GM21447 (cell line): ENCODE data around the gene KRTAP5-11.
"Not testable (repeated sequence)": the region's sequence is repeated elsewhere in the genome, so short reads cannot be mapped to it uniquely, and the experiment has no call there.

Experiments used
- ATAC-seq: cut with Tn5 transposase; IDR thresholded peaks from one replicate; pipeline ENCODE4 v1.9.1; 2021; ENCODE audit not compliant: unreplicated experiment

Gene KRTAP5-11

GRCh38 chr11:71557257-71557656 lies 25.4 kb downstream of the KRTAP5-11 start:
- no peak for ATAC-seq

- ATAC-seq = no peak
These were observed 26.7 kb downstream of the KRTAP5-11 start for GRCh38 chr11:71556018-71556417.

GRCh38 chr11:71555508-71555907 lies 27.2 kb downstream of the KRTAP5-11 start:
- no peak for ATAC-seq

GRCh38 chr11:71554996-71555395 lies 27.7 kb downstream of the KRTAP5-11 start:
- no peak for ATAC-seq

GRCh38 chr11:71551711-71552110 lies 31.0 kb downstream of the KRTAP5-11 start:
- no peak for ATAC-seq

- ATAC-seq = no peak
These were observed 33.9 kb downstream of the KRTAP5-11 start for GRCh38 chr11:71548716-71549151.

- ATAC-seq = no peak
These were observed 34.6 kb downstream of the KRTAP5-11 start, which contains the start of gene KRTAP5-9 for GRCh38 chr11:71548120-71548519. Gene KRTAP5-9, plus strand, starts transcription at chr11:71548420. Its CDS starts 238 bp downstream, at chr11:71548658.

- no peak for ATAC-seq
These were observed 37.2 kb downstream of the KRTAP5-11 start for GRCh38 chr11:71545405-71545966.

GRCh38 chr11:71544525-71545214 lies 38.0 kb downstream of the KRTAP5-11 start:
- ATAC-seq = no peak

- no peak for ATAC-seq
These were observed 38.8 kb downstream of the KRTAP5-11 start for GRCh38 chr11:71543866-71544265.

- no peak for ATAC-seq
These were observed 39.5 kb downstream of the KRTAP5-11 start for GRCh38 chr11:71542879-71543777.

GRCh38 chr11:71542382-71542781 lies 40.3 kb downstream of the KRTAP5-11 start:
- no peak for ATAC-seq

GRCh38 chr11:71540521-71541304 lies 42.0 kb downstream of the KRTAP5-11 start:
- not testable (repeated sequence) for ATAC-seq

- ATAC-seq = not testable (repeated sequence)
These were observed 42.7 kb downstream of the KRTAP5-11 start for GRCh38 chr11:71539971-71540370.

- ATAC-seq = no peak
These were observed 43.7 kb downstream of the KRTAP5-11 start for GRCh38 chr11:71539017-71539416.

GRCh38 chr11:71538666-71538990 lies 44.0 kb downstream of the KRTAP5-11 start:
- no peak for ATAC-seq

- ATAC-seq = not testable (repeated sequence)
These were observed 44.6 kb downstream of the KRTAP5-11 start, which contains the start of gene KRTAP5-8 for GRCh38 chr11:71537977-71538665. Gene KRTAP5-8, plus strand, starts transcription at chr11:71538025. Its CDS starts 31 bp downstream, at chr11:71538056.

GRCh38 chr11:71537537-71537936 lies 45.1 kb downstream of the KRTAP5-11 start:
- no peak for ATAC-seq

GRCh38 chr11:71535825-71536224 lies 46.9 kb downstream of the KRTAP5-11 start:
- no peak for ATAC-seq
